HepG2 (cell line): ENCODE results near the gene LAMA5. TPM values are rescaled to one million over a fixed set of nuclear protein-coding genes. Genes with fewer than 3 reads are reported as not detected.
A peak's percentile ranks its signal among the peaks of the same experiment; 100 is the strongest.

Experiments
- FOXP1 ChIP-seq, 2 experiments: fragments of 450-650 bp in 1 of 2; IDR thresholded peaks; 2 replicates each; pipeline ENCODE4 v1.6.1; 2017 to 2018; ENCODE audit warnings: antibody characterized with exemption in 1 of 2
- KDM1A ChIP-seq: IDR thresholded peaks from 2 replicates; pipeline ENCODE4 v1.6.1; 2016; ENCODE audit warnings: missing compliant biosample characterization
- MYPOP ChIP-seq: sonication (generic); formaldehyde crosslinking; IDR thresholded peaks from 2 replicates; pipeline ENCODE4 v1.8.1; 2023; ENCODE audit warnings: mild to moderate bottlenecking, moderate library complexity, missing genetic modification reagents
- NFAT5 ChIP-seq: sonication (generic); formaldehyde crosslinking; IDR thresholded peaks from 2 replicates; pipeline ENCODE4 v1.4.0; 2020; ENCODE audit warnings: missing genetic modification reagents
- NR1H2 ChIP-seq: sonication (generic); formaldehyde crosslinking; IDR thresholded peaks from 2 replicates; pipeline ENCODE4 v1.8.1; 2022; ENCODE audit warnings: low read depth, missing genetic modification reagents, borderline replicate concordance
- STAT6 ChIP-seq: sonication (generic); formaldehyde crosslinking; IDR thresholded peaks from 2 replicates; pipeline ENCODE4 v1.4.0; 2020; ENCODE audit warnings: missing genetic modification reagents, mild to moderate bottlenecking, borderline replicate concordance
- ZNF274 ChIP-seq: sonication (generic); formaldehyde crosslinking; IDR thresholded peaks from 2 replicates; pipeline ENCODE4 v1.5.1; 2020; ENCODE audit warnings: mild to moderate bottlenecking, missing genetic modification reagents
- ZNF709 ChIP-seq: sonication (generic); formaldehyde crosslinking; IDR thresholded peaks from 2 replicates; pipeline ENCODE4 v1.5.0; 2020; ENCODE audit warnings: mild to moderate bottlenecking, missing genetic modification reagents
- ZNF781 ChIP-seq: sonication (generic); formaldehyde crosslinking; IDR thresholded peaks from 2 replicates; pipeline ENCODE4 v1.5.1; 2020; ENCODE audit warnings: borderline replicate concordance, mild to moderate bottlenecking, missing genetic modification reagents; ENCODE audit errors: not compliant biosample characterization
- ZNF782 ChIP-seq: sonication (generic); formaldehyde crosslinking; IDR thresholded peaks from 2 replicates; pipeline ENCODE4 v1.4.0; 2020; ENCODE audit warnings: missing genetic modification reagents, mild to moderate bottlenecking, borderline replicate concordance
- polyA plus RNA-seq, 8 experiments: library from polyadenylated mRNA; depleted of rRNA in 3 of 8; stranded (reverse) in 7 of 8; unstranded in 1 of 8; fragments of >200 nt; fragmentation: Illumina TruSeq in 4 of 8; extraction: Trizol in 4 of 8; gene quantifications; 2 replicates each; pipeline versions ENCODE4 v1.2.1 to v1.2.3, GENCODE V29; 2011 to 2016; ENCODE audit warnings: low read depth in 4 of 8, missing spikeins in 1 of 8, mixed read lengths in 1 of 8; ENCODE audit not compliant: insufficient read depth in 1 of 8
- total RNA-seq, 5 experiments: library from RNA; depleted of rRNA; stranded (reverse); fragments of >200 nt; fragmentation: Illumina TruSeq; extraction: Trizol; gene quantifications; 2 replicates each; pipeline ENCODE4 v1.2.3, GENCODE V29; 2016; ENCODE audit warnings: low read depth in 1 of 5
- TF ChIP-seq, protein P1 (sequence below): sonication (generic); formaldehyde crosslinking; IDR thresholded peaks from 2 replicates; pipeline ENCODE4 v1.8.0; 2023; ENCODE audit warnings: mild to moderate bottlenecking, missing genetic modification reagents
- TF ChIP-seq, protein P2 (sequence below): sonication (generic); formaldehyde crosslinking; IDR thresholded peaks from 2 replicates; pipeline ENCODE4 v1.5.0; 2020; ENCODE audit warnings: mild to moderate bottlenecking, missing genetic modification reagents
- TF ChIP-seq, protein P3 (sequence below): sonication (generic); formaldehyde crosslinking; IDR thresholded peaks from 2 replicates; pipeline ENCODE4 v1.5.1; 2020; ENCODE audit warnings: mild to moderate bottlenecking, missing genetic modification reagents, borderline replicate concordance

The LAMA5 gene
- total and polyA plus RNA-seq, 2 of the 13 experiments (the other 11 are each of a cell fraction or from before 2014, with no cell fraction given): 21.0 to 44.7 TPM

DNA sequence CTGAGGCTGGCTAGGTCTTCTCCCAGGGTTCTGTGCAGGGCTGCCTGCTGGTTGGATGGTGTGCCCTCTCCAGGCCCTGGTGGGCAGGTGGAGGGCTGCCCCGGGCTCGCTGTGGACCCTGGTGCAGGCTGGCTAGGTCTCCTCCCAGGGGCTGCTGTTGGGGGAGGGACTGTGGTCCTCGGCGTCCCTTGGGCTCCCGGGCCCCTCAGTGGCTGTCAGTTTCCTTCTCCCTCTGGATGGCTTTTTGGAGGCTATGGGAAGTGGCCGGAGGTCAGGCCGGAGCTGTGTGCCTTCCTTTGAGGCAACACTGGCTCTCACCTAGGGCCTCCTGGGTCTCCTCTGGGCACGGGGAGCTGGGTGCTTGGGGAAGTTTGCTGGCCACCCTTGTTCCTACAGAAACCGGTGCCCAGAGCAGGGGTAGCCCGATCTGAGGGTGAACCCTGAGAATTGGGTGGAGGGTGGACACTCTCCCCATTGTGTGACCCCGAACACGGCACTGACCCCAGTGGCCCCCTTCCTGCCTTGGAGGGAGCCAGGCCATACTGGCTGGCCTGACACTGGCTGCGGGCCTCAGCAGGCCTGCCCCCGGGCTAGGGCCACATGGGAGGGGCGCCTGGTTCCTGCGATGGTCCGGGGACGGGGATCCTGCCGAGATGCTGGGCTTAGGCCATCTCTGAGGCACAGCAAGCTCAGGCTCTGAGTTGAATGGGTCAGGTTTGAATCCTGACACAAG is 43.8 kb upstream of the LAMA5 start (continued):
- peak; percentile 72 for TF ChIP-seq NFAT5 (CRISPR knock-in tag)
- TF ChIP-seq KDM1A (CRISPR knock-in tag): no peak
- TF ChIP-seq, protein P1, sequence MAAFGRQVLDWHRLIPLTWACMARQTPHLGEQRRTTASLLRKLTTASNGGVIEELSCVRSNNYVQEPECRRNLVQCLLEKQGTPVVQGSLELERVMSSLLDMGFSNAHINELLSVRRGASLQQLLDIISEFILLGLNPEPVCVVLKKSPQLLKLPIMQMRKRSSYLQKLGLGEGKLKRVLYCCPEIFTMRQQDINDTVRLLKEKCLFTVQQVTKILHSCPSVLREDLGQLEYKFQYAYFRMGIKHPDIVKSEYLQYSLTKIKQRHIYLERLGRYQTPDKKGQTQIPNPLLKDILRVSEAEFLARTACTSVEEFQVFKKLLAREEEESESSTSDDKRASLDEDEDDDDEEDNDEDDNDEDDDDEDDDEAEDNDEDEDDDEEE: no peak
- no peak for TF ChIP-seq ZNF709
- no peak for TF ChIP-seq STAT6 (CRISPR knock-in tag)
- no peak for TF ChIP-seq ZNF782 (CRISPR knock-in tag)
- TF ChIP-seq NR1H2 (CRISPR knock-in tag): peak; percentile 51; the same call in 1 of the 2 replicates
- peak; percentile 60; the same call in 1 of the 2 replicates for TF ChIP-seq ZNF274 (CRISPR knock-in tag)
- no peak for TF ChIP-seq FOXP1 (IDR thresholded peaks at IDR 0.05)
- TF ChIP-seq FOXP1 (CRISPR knock-in tag; IDR thresholded peaks at IDR 0.05): no peak
- peak; percentile 7 for TF ChIP-seq ZNF781
- TF ChIP-seq, protein P2, sequence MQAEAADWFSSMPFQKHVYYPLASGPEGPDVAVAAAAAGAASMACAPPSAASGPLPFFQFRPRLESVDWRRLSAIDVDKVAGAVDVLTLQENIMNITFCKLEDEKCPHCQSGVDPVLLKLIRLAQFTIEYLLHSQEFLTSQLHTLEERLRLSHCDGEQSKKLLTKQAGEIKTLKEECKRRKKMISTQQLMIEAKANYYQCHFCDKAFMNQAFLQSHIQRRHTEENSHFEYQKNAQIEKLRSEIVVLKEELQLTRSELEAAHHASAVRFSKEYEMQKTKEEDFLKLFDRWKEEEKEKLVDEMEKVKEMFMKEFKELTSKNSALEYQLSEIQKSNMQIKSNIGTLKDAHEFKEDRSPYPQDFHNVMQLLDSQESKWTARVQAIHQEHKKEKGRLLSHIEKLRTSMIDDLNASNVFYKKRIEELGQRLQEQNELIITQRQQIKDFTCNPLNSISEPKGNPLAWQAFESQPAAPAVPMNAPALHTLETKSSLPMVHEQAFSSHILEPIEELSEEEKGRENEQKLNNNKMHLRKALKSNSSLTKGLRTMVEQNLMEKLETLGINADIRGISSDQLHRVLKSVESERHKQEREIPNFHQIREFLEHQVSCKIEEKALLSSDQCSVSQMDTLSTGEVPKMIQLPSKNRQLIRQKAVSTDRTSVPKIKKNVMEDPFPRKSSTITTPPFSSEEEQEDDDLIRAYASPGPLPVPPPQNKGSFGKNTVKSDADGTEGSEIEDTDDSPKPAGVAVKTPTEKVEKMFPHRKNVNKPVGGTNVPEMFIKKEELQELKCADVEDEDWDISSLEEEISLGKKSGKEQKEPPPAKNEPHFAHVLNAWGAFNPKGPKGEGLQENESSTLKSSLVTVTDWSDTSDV (CRISPR knock-in tag): no peak; the same call in 1 of the 2 replicates
- TF ChIP-seq, protein P3, sequence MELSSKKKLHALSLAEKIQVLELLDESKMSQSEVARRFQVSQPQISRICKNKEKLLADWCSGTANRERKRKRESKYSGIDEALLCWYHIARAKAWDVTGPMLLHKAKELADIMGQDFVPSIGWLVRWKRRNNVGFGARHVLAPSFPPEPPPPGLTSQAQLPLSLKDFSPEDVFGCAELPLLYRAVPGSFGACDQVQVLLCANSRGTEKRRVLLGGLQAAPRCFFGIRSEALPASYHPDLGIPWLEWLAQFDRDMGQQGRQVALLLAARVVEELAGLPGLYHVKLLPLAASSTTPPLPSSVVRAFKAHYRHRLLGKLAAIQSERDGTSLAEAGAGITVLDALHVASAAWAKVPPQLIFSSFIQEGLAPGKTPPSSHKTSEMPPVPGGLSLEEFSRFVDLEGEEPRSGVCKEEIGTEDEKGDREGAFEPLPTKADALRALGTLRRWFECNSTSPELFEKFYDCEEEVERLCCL (CRISPR knock-in tag): no peak
- TF ChIP-seq MYPOP (CRISPR knock-in tag): 0 out of 2 replicates have a peak, but pooled peaks have one; percentile 4
